Lower leg skin (tissue), 4 donors: ENCODE measurements around the gene ONECUT2. TPM values are rescaled to one million over a fixed set of nuclear protein-coding genes. Genes with fewer than 3 reads are reported as not detected.

ENCODE experiments used
- DNase-seq, 2 donors: peaks; one replicate each; pipeline ENCODE4 v3.0.0-alpha.2; 2019; ENCODE audit warnings: low spot score in 2 of 2
- H3K4me3 ChIP-seq: fragments of 200-600 bp; sonication (generic); 2 replicates; pipeline ENCODE4 v1.5.1; 2017; ENCODE audit warnings: mild to moderate bottlenecking, low read depth; ENCODE audit not compliant: poor library complexity, severe bottlenecking
- CTCF ChIP-seq, 3 donors: fragments of 450-650 bp; IDR thresholded peaks; one replicate each; pipeline ENCODE4 v1.5.1; 2016; ENCODE audit warnings: antibody characterized with exemption in 3 of 3, mild to moderate bottlenecking in 3 of 3, moderate library complexity in 2 of 3
- POLR2A ChIP-seq, 2 donors: fragments of 450-650 bp; IDR thresholded peaks; one replicate each; pipeline ENCODE4 v1.6.1; 2016 to 2017; ENCODE audit warnings: antibody characterized with exemption in 2 of 2, mild to moderate bottlenecking in 1 of 2, moderate library complexity in 1 of 2
- WGBS, 2 donors: methylation state at CpG; one replicate each; pipeline ENCODE4 v1.1.5; 2018; 5-methylcytosine and 5-hydroxymethylcytosine counted together
- intact Hi-C: fragments of 100-400 bp; cut with DNase I; formaldehyde crosslinking; loops from one replicate; pipeline ENCODE4 v1.15.0; 2023; ENCODE audit warnings: low total_unique reads
- total RNA-seq, 4 donors: library from RNA; depleted of rRNA; stranded (reverse); fragments of >200 nt; gene quantifications; one replicate each; pipeline ENCODE4 v1.1.0, GENCODE V29; 2016

The ONECUT2 gene
- total RNA-seq, 4 donors from 2014 or later, result 0.02 to 0.08 (median 0.06) TPM; not detected in 1

DNA sequence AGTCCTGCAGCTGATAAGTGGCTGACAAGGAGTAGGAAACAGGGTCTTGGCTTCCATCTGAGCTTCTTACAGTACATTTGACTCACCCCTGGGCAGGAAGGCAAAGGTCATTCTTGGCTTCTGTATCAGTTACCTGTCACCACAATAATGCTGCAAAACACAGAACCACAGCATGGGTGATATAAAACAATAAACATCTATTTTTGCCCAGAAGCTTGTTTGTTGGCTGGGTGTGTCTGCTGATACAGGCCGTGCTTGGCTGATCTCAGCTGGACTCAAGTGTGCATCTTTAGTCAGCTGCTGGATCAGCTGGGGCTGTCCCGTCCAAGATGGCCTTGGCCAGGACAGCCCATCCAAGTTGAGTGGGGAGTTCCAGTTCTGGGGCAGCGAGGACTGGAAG is 34.7 kb downstream of the ONECUT2 start:
- no peak overlapping the region for H3K4me3 ChIP-seq
- 33 to 46% methylated on average over 3 of the region's 3 CpGs for WGBS, 2 donors
- no peak for DNase-seq
- no peak for TF ChIP-seq POLR2A (IDR thresholded peaks at IDR 0.05)
- no peak for TF ChIP-seq CTCF (IDR thresholded peaks at IDR 0.05)
- intact Hi-C loops, result no loop called here

DNA sequence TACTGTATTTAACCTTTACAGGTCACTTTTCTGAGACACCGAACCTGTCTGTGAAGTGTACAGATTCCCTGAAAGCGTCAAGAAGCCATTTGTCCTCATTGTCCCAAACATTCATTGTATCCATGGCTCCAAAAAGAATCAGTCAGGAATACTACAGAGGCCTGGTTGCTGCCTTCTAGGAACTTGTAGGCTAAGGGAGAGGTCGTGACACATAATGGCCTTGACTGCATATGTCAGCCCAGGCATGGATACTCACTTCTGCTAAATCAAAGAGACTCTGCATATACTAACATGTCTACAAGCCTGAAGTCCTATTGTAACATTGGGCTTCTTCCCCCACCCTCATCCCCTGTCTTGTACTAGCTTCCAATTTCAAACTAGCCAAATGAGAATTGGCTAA is 40.2 kb downstream of the ONECUT2 start:
- DNase-seq, result no peak
- H3K4me3 ChIP-seq, result no peak overlapping the region
- WGBS, 2 donors, result 68 to 79% methylated on average over 3 of the region's 3 CpGs
- intact Hi-C loops, result no loop called here
- TF ChIP-seq CTCF (IDR thresholded peaks at IDR 0.05), result no peak
- no peak for TF ChIP-seq POLR2A (IDR thresholded peaks at IDR 0.05)

GRCh38 chr18:57475903-57476302 is 40.7 kb downstream of the ONECUT2 start:
- H3K4me3 ChIP-seq, result no peak overlapping the region
- no peak for DNase-seq
- intact Hi-C loops, result no loop called here
- TF ChIP-seq POLR2A (IDR thresholded peaks at IDR 0.05) (no peak), CTCF (IDR thresholded peaks at IDR 0.05) (no peak)
- 29 to 31% methylated on average over 4 of the region's 4 CpGs for WGBS, 2 donors

- H3K4me3 ChIP-seq, result no peak overlapping the region
- no peak for TF ChIP-seq POLR2A (IDR thresholded peaks at IDR 0.05)
- TF ChIP-seq CTCF (IDR thresholded peaks at IDR 0.05), result no peak
- no peak for DNase-seq
- intact Hi-C loops, result no loop called here
Measured at GRCh38 chr18:57480733-57481132, 45.6 kb downstream of the ONECUT2 start.

GRCh38 chr18:57497372-57498294 is 62.5 kb downstream of the ONECUT2 start:
- DNase-seq, result no peak
- 63 to 70% methylated on average over 7 of the region's 7 CpGs for WGBS, 2 donors
- TF ChIP-seq CTCF (IDR thresholded peaks at IDR 0.05) (no peak), POLR2A (IDR thresholded peaks at IDR 0.05) (no peak)
- intact Hi-C loops, result no loop called here
- no peak overlapping the region for H3K4me3 ChIP-seq
